Osteoblast (primary cell): ENCODE measurements around the gene SEMA3C. TPM values are rescaled to one million over a fixed set of nuclear protein-coding genes. Genes with fewer than 3 reads are reported as not detected.

Source experiments
- DNase-seq: peaks from one replicate; pipeline ENCODE4 v3.0.0; 2011; ENCODE audit warnings: low spot score, mixed read lengths; ENCODE audit not compliant: insufficient read length; ENCODE audit errors: missing footprints
- H2AFZ ChIP-seq: 2 replicates; pipeline ENCODE4 v1.6.0; 2011; ENCODE audit warnings: mild to moderate bottlenecking, low read length
- H3K27ac ChIP-seq: 2 replicates; pipeline ENCODE4 v1.5.1; 2011; ENCODE audit warnings: mild to moderate bottlenecking, low read depth, low read length, moderate library complexity
- H3K27me3 ChIP-seq: 2 replicates; pipeline ENCODE4 v1.6.0; 2012; ENCODE audit warnings: mild to moderate bottlenecking, control low read depth, inconsistent platforms, low read length, moderate library complexity; ENCODE audit not compliant: insufficient read depth
- H3K36me3 ChIP-seq: 2 replicates; pipeline ENCODE4 v1.5.1; 2011; ENCODE audit warnings: mild to moderate bottlenecking, low read length, control low read depth, moderate library complexity; ENCODE audit not compliant: insufficient read depth
- H3K4me1 ChIP-seq: 2 replicates; pipeline ENCODE4 v1.5.1; 2011; ENCODE audit warnings: mild to moderate bottlenecking, low read length, control low read depth, moderate library complexity; ENCODE audit not compliant: insufficient read depth
- H3K4me2 ChIP-seq: 2 replicates; pipeline ENCODE4 v1.6.0; 2011; ENCODE audit warnings: mild to moderate bottlenecking, low read length; ENCODE audit not compliant: insufficient read depth
- H3K4me3 ChIP-seq: fragments of 200-600 bp; sonication (generic); 3 replicates; pipeline ENCODE4 v1.5.1; 2012; ENCODE audit warnings: mild to moderate bottlenecking, low read length, inconsistent platforms; ENCODE audit not compliant: insufficient read depth
- H3K79me2 ChIP-seq: 2 replicates; pipeline ENCODE4 v1.6.0; 2012; ENCODE audit warnings: mild to moderate bottlenecking, low read length, control low read depth, inconsistent platforms; ENCODE audit not compliant: insufficient read depth
- H3K9me3 ChIP-seq: 2 replicates; pipeline ENCODE4 v1.5.1; 2011; ENCODE audit warnings: low read depth, low read length, control low read depth
- H4K20me1 ChIP-seq: 2 replicates; pipeline ENCODE4 v1.6.0; 2012; ENCODE audit warnings: mild to moderate bottlenecking, low read length, control low read depth; ENCODE audit not compliant: insufficient read depth
- total RNA-seq: library from RNA; depleted of rRNA; stranded (reverse); fragments of >200 nt; gene quantifications from 2 replicates; pipeline ENCODE4 v1.2.3, GENCODE V29; 2012
- TF ChIP-seq, protein P1 (sequence below): IDR thresholded peaks from 2 replicates; pipeline ENCODE4 v1.5.1; 2011; ENCODE audit warnings: mild to moderate bottlenecking, low read depth, low read length, moderate library complexity; ENCODE audit errors: extremely low read depth

The SEMA3C gene
- total RNA-seq, 1 donor, result 388 TPM

DNA sequence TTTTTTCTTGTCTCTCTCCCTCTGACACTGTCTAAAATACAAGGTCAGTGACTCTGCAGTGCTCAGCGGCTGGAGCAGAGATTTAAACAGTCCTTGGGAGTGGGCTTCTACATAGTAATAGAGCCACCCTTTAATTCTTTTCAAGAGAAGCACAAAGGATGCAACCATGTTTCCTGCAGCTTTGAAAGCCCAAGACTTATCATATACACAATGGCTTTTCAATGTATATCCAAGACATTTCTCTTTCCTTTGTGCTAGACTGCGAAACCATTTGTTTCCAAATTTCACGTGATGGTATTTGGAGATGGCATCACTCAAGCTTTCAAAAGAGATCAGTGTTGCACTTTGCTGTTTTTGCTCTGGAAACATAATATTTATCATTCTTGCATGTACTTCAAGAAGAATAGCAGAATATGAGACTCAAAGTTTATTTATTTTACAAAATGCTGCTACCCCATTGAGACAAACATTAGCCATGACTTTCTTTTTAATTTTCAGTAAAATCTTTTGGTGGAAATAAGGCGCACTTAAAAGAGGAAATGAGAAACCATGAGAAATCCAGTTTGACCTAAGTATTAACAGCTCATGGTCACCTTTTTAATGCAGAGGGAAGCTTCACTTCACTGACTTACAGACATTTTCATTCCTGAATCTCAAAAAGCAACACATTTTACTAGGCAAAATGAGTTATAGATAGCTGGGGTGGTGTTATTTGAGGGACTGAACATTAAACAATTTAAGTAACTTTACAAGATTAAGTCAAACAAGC lies 76.6 kb downstream of the SEMA3C start:
- Histone ChIP-seq H3K36me3 (peaks cover 7% of the 10 kb centered on the region), H3K27ac (no peak overlapping the region), H3K79me2 (peaks cover 84% of the 10 kb centered on the region), H3K9me3 (no peaks in the 10 kb centered on the region), H3K27me3 (no peaks in the 10 kb centered on the region), H2AFZ (no peak overlapping the region), H4K20me1 (peaks cover under 1% of the 10 kb centered on the region), H3K4me2 (no peak overlapping the region), H3K4me3 (no peak overlapping the region), H3K4me1 (peaks cover 19% of the 10 kb centered on the region)
- DNase-seq, result no peak
- TF ChIP-seq, protein P1, sequence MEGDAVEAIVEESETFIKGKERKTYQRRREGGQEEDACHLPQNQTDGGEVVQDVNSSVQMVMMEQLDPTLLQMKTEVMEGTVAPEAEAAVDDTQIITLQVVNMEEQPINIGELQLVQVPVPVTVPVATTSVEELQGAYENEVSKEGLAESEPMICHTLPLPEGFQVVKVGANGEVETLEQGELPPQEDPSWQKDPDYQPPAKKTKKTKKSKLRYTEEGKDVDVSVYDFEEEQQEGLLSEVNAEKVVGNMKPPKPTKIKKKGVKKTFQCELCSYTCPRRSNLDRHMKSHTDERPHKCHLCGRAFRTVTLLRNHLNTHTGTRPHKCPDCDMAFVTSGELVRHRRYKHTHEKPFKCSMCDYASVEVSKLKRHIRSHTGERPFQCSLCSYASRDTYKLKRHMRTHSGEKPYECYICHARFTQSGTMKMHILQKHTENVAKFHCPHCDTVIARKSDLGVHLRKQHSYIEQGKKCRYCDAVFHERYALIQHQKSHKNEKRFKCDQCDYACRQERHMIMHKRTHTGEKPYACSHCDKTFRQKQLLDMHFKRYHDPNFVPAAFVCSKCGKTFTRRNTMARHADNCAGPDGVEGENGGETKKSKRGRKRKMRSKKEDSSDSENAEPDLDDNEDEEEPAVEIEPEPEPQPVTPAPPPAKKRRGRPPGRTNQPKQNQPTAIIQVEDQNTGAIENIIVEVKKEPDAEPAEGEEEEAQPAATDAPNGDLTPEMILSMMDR, result no peak

DNA sequence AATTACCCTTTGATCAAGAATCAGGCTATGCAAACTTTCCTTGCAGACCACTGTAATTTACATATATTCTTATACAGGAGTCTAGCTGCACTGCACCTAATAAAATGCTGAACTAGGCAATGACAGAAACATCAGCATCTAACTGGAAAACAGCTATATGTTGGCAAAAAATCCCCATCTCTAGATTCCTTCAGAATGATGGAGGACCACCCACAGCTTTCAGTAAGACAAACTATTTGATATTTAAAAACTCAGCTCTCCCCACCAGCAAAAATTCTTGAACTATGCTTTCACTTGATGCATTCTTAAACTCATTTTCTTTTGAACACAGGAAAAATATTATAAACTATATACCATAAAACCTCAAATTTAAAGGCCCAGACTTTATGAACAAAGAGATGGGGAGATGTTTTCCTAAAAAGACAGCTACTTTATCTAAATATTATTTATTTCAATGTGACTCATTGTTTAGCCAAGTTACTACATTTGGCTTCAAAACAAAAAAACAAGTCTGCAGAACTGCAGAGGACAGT lies 77.4 kb downstream of the SEMA3C start:
- H3K27ac ChIP-seq, result no peak overlapping the region
- H3K9me3 ChIP-seq, result no peaks in the 10 kb centered on the region
- H2AFZ ChIP-seq, result no peak overlapping the region
- DNase-seq, result no peak
- no peak overlapping the region for H3K4me3 ChIP-seq
- peaks cover 7% of the 10 kb centered on the region for H3K36me3 ChIP-seq
- peaks cover 83% of the 10 kb centered on the region for H3K79me2 ChIP-seq
- no peak overlapping the region for H3K4me2 ChIP-seq
- TF ChIP-seq, protein P1, result no peak
- no peaks in the 10 kb centered on the region for H3K27me3 ChIP-seq
- no peaks in the 10 kb centered on the region for H4K20me1 ChIP-seq
- peaks cover 12% of the 10 kb centered on the region for H3K4me1 ChIP-seq

DNA sequence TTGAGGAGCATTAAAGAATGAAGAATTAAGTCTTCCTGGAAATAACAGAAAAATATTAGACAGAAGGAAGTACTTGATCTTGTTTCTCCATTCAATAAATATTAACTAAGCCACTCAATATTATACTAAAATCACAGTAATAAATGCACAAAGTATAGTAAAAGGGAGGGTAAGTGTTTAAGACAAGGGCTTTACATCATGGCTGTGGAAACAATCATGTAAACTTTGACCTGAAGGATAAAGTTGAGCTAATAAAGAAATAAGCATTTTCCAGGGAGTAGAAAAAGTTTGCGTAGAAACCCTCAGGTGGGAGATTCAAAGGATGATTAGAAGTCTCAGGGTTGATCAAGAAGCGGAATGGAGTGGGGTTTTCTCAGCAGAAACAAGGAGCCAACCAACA lies 78.2 kb downstream of the SEMA3C start:
- DNase-seq, result no peak
- no peak overlapping the region for H3K27ac ChIP-seq
- no peak overlapping the region for H3K4me2 ChIP-seq
- no peak overlapping the region for H3K4me3 ChIP-seq
- H3K79me2 ChIP-seq, result peaks cover 81% of the 10 kb centered on the region
- H3K27me3 ChIP-seq, result no peaks in the 10 kb centered on the region
- H3K36me3 ChIP-seq, result peaks cover 7% of the 10 kb centered on the region
- H3K9me3 ChIP-seq, result no peaks in the 10 kb centered on the region
- no peak overlapping the region for H2AFZ ChIP-seq
- H3K4me1 ChIP-seq, result peaks cover 12% of the 10 kb centered on the region
- TF ChIP-seq, protein P1, result no peak
- no peaks in the 10 kb centered on the region for H4K20me1 ChIP-seq

DNA sequence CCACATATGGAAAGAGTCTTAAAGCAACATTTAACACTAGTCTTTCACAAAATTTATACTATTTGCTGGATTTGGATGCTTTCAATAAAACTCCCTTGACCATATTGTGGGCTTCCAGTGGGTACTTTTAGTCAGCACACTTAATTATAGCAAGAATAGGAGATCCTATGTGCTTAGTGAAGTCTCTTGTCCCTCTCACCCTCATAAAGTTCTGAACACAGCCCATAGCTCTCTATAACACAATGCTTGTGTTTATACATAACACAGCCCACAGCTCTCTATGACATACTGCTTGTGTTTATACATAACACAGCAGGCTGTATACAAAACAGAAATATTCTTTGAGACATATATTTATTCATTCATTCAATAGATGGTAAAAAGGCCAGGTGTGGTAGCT lies 79.0 kb downstream of the SEMA3C start:
- H3K4me1 ChIP-seq, result peaks cover 12% of the 10 kb centered on the region
- no peaks in the 10 kb centered on the region for H4K20me1 ChIP-seq
- H3K9me3 ChIP-seq, result no peaks in the 10 kb centered on the region
- H3K36me3 ChIP-seq, result peaks cover 4% of the 10 kb centered on the region
- no peaks in the 10 kb centered on the region for H3K27me3 ChIP-seq
- TF ChIP-seq, protein P1, result no peak
- H3K4me3 ChIP-seq, result no peak overlapping the region
- H3K27ac ChIP-seq, result no peak overlapping the region
- H3K79me2 ChIP-seq, result peaks cover 79% of the 10 kb centered on the region
- H3K4me2 ChIP-seq, result no peak overlapping the region
- no peak overlapping the region for H2AFZ ChIP-seq
- DNase-seq, result no peak
